HEK293 (cell line): ENCODE data around the gene CD74.

ENCODE experiments used
- GLI2 ChIP-seq: fragments of 450-650 bp; formaldehyde crosslinking; IDR thresholded peaks from 2 replicates; pipeline ENCODE4; 2017; ENCODE audit warnings: missing biosample characterization, missing genetic modification characterization, low read depth, borderline replicate concordance
- OSR2 ChIP-seq: fragments of 450-650 bp; formaldehyde crosslinking; IDR thresholded peaks from 2 replicates; pipeline ENCODE4 v1.5.1; 2016; ENCODE audit warnings: missing biosample characterization, missing genetic modification characterization
- PRDM1 ChIP-seq: fragments of 450-650 bp; formaldehyde crosslinking; IDR thresholded peaks from 2 replicates; pipeline ENCODE4; 2016; ENCODE audit warnings: missing biosample characterization, missing genetic modification characterization
- PRDM4 ChIP-seq: fragments of 450-650 bp; formaldehyde crosslinking; IDR thresholded peaks from 2 replicates; pipeline ENCODE4 v1.5.1; 2017; ENCODE audit warnings: missing biosample characterization, missing genetic modification characterization
- TRIM28 ChIP-seq: IDR thresholded peaks from 2 replicates; pipeline ENCODE4 v1.6.1; 2011; ENCODE audit warnings: low read length, control low read depth, borderline replicate concordance
- YY1 ChIP-seq: fragments of 450-650 bp; formaldehyde crosslinking; IDR thresholded peaks from 2 replicates; pipeline ENCODE4 v1.5.1; 2018; ENCODE audit warnings: missing biosample characterization, missing genetic modification characterization
- ZBTB10 ChIP-seq: fragments of 450-650 bp; formaldehyde crosslinking; IDR thresholded peaks from 2 replicates; pipeline ENCODE4 v1.5.1; 2016; ENCODE audit warnings: missing biosample characterization, missing genetic modification characterization
- ZBTB20 ChIP-seq: fragments of 450-650 bp; formaldehyde crosslinking; IDR thresholded peaks from 2 replicates; pipeline ENCODE4 v1.5.1; 2016; ENCODE audit warnings: missing biosample characterization, missing genetic modification characterization
- ZBTB49 ChIP-seq: fragments of 450-650 bp; formaldehyde crosslinking; IDR thresholded peaks from 2 replicates; pipeline ENCODE4 v1.5.1; 2016; ENCODE audit warnings: missing biosample characterization, missing genetic modification characterization, low read depth
- ZBTB7A ChIP-seq: fragments of 450-650 bp; formaldehyde crosslinking; IDR thresholded peaks from 2 replicates; pipeline ENCODE4 v1.5.1; 2016; ENCODE audit warnings: low read depth, missing biosample characterization, missing genetic modification characterization
- ZFP3 ChIP-seq: fragments of 450-650 bp; formaldehyde crosslinking; IDR thresholded peaks from 2 replicates; pipeline ENCODE4 v1.5.1; 2016; ENCODE audit warnings: low read depth, missing biosample characterization, missing genetic modification characterization
- ZNF133 ChIP-seq: fragments of 450-650 bp; formaldehyde crosslinking; IDR thresholded peaks from 2 replicates; pipeline ENCODE4 v1.5.1; 2016; ENCODE audit warnings: missing biosample characterization, missing genetic modification characterization
- ZNF169 ChIP-seq: fragments of 450-650 bp; formaldehyde crosslinking; IDR thresholded peaks from 2 replicates; pipeline ENCODE4 v1.5.1; 2016; ENCODE audit warnings: missing biosample characterization, missing genetic modification characterization
- ZNF18 ChIP-seq: fragments of 450-650 bp; formaldehyde crosslinking; IDR thresholded peaks from 2 replicates; pipeline ENCODE4 v1.5.1; 2016; ENCODE audit warnings: missing biosample characterization, missing genetic modification characterization
- ZNF266 ChIP-seq: fragments of 450-650 bp; formaldehyde crosslinking; IDR thresholded peaks from 2 replicates; pipeline ENCODE4 v1.5.1; 2016; ENCODE audit warnings: missing biosample characterization, missing genetic modification characterization, low read depth
- ZNF324 ChIP-seq: fragments of 450-650 bp; formaldehyde crosslinking; IDR thresholded peaks from 2 replicates; pipeline ENCODE4 v1.5.1; 2016; ENCODE audit warnings: missing biosample characterization, missing genetic modification characterization
- ZNF362 ChIP-seq: fragments of 450-650 bp; formaldehyde crosslinking; IDR thresholded peaks from 2 replicates; pipeline ENCODE4 v1.5.1; 2016; ENCODE audit warnings: missing biosample characterization, missing genetic modification characterization
- ZNF449 ChIP-seq: fragments of 450-650 bp; formaldehyde crosslinking; IDR thresholded peaks from 2 replicates; pipeline ENCODE4 v1.5.1; 2017; ENCODE audit warnings: missing biosample characterization, mild to moderate bottlenecking, missing genetic modification characterization, moderate library complexity
- ZNF548 ChIP-seq: fragments of 450-650 bp; formaldehyde crosslinking; IDR thresholded peaks from 2 replicates; pipeline ENCODE4 v1.5.1; 2016; ENCODE audit warnings: missing biosample characterization, missing genetic modification characterization
- ZNF558 ChIP-seq: fragments of 450-650 bp; formaldehyde crosslinking; IDR thresholded peaks from 2 replicates; pipeline ENCODE4 v1.5.1; 2016; ENCODE audit warnings: missing biosample characterization, missing genetic modification characterization
- ZNF596 ChIP-seq: fragments of 450-650 bp; IDR thresholded peaks from 2 replicates; pipeline ENCODE4 v1.5.0; 2018; ENCODE audit warnings: missing biosample characterization, mild to moderate bottlenecking, missing genetic modification characterization, moderate library complexity
- ZNF670 ChIP-seq: fragments of 450-650 bp; formaldehyde crosslinking; IDR thresholded peaks from 2 replicates; pipeline ENCODE4 v1.5.1; 2016; ENCODE audit warnings: missing biosample characterization, missing genetic modification characterization, low read depth
- ZNF701 ChIP-seq: fragments of 450-650 bp; formaldehyde crosslinking; IDR thresholded peaks from 2 replicates; pipeline ENCODE4 v1.5.1; 2016; ENCODE audit warnings: missing biosample characterization, missing genetic modification characterization
- ZNF747 ChIP-seq: fragments of 450-650 bp; formaldehyde crosslinking; IDR thresholded peaks from 2 replicates; pipeline ENCODE4 v1.5.1; 2016; ENCODE audit warnings: missing biosample characterization, missing genetic modification characterization
- ZNF837 ChIP-seq: fragments of 450-650 bp; formaldehyde crosslinking; IDR thresholded peaks from 2 replicates; pipeline ENCODE4 v1.5.1; 2016; ENCODE audit warnings: missing biosample characterization, missing genetic modification characterization
- ZSCAN5A ChIP-seq: fragments of 450-650 bp; formaldehyde crosslinking; IDR thresholded peaks from 2 replicates; pipeline ENCODE4 v1.5.1; 2016; ENCODE audit warnings: missing biosample characterization, missing genetic modification characterization

CD74 gene

GRCh38 chr5:150357326-150358260 lies 55.1 kb downstream of the CD74 start, which contains the start of gene TCOF1 (continued):
- TF ChIP-seq TRIM28 (no peak), PRDM1 (tag by site-specific recombination) (no peak), ZNF670 (tag by site-specific recombination) (no peak), ZNF324 (peak; percentile 52; the same call in 1 of the 2 replicates), ZNF596 (tag by site-specific recombination) (no peak), ZBTB7A (peak; percentile 47; the same call in 1 of the 2 replicates), YY1 (peak; percentile 55; the same call in 1 of the 2 replicates), ZNF133 (tag by site-specific recombination) (no peak), ZNF558 (tag by site-specific recombination) (no peak), ZNF449 (tag by site-specific recombination) (no peak), ZBTB10 (peak; percentile 76; the same call in 1 of the 2 replicates), ZNF169 (no peak), ZNF18 (tag by site-specific recombination) (no peak), ZNF362 (tag by site-specific recombination) (no peak), ZSCAN5A (tag by site-specific recombination) (peak; percentile 46; the same call in 1 of the 2 replicates), PRDM4 (tag by site-specific recombination) (no peak), ZNF837 (tag by site-specific recombination) (no peak), ZNF701 (tag by site-specific recombination) (no peak), OSR2 (tag by site-specific recombination) (0 out of 2 replicates have a peak, but pooled peaks have one; percentile 17), ZFP3 (tag by site-specific recombination) (no peak), ZBTB49 (no peak), ZNF266 (tag by site-specific recombination) (no peak), ZBTB20 (tag by site-specific recombination) (no peak), ZNF747 (tag by site-specific recombination) (no peak), GLI2 (tag by site-specific recombination) (no peak), ZNF548 (tag by site-specific recombination) (no peak)
